ENCODE data around the gene PCDH1.
"Not testable (repeated sequence)": the region's sequence is repeated elsewhere in the genome, so short reads cannot be mapped to it uniquely, and the experiment has no call there.

Gene PCDH1

GRCh38 chr5:141908796-141909195, 30.6 kb upstream of the PCDH1 start:
- no peak for ATAC-seq
- Mint-ChIP-seq H3K9me3 (peaks cover 6% of the 10 kb centered on the region), H3K27me3 (peaks cover 25% of the 10 kb centered on the region), H3K36me3 (no peaks in the 10 kb centered on the region), H3K4me1 (peaks cover 9% of the 10 kb centered on the region), H3K4me3 (no peak overlapping the region), H3K27ac (no peak overlapping the region)

DNA sequence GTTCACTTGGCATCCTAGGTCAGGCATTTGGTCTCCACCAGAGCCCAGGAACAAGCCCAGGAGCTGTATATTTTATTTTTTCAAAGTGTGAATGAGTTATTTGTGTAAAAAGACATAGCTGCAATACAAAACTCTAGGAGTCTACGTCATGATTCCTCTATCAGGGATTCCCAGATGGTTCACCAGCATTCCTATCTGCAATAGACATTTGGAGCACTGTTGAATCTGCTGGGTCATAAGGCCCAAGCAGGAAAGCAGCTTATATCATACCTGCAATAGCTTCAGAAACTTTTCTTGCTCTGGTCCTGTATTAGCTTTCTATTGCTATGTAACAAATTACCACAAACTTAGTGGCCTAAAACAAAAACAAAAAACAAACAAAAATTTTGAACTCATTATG, 28.8 kb upstream of the PCDH1 start:
- Mint-ChIP-seq H3K4me1 (no peaks in the 10 kb centered on the region), H3K4me3 (no peak overlapping the region)

DNA sequence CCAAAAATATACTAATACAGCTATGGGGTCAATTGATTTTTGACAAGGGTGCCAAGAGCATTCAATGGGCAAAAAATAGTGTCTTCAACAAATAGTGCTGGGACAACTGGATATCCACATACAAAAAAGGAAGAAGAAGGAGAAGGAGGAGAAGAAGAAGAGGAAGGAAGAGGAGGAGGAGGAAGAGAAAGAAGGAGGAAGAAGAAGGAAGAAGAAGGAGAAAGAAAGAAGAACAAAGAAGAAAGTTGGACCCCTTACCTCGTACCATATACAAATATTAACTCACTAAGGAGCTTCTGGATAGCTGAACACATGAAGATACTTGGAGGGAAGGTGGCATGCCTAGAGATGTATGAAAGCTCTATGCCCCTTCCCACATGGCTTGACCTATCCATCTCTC, 28.3 kb upstream of the PCDH1 start:
- Mint-ChIP-seq H3K36me3 (no peaks in the 10 kb centered on the region), H3K27ac (no peak overlapping the region), H3K9me3 (peaks cover 6% of the 10 kb centered on the region), H3K27me3 (peaks cover 46% of the 10 kb centered on the region), H3K4me1 (no peaks in the 10 kb centered on the region), H3K4me3 (no peak overlapping the region)
- no peak for ATAC-seq

More for the DNA sequence above, 28.8 kb upstream of the PCDH1 start:
- peaks cover 41% of the 10 kb centered on the region for H3K27me3 Mint-ChIP-seq
- peaks cover 6% of the 10 kb centered on the region for H3K9me3 Mint-ChIP-seq
- ATAC-seq = no peak
- H3K27ac Mint-ChIP-seq = no peak overlapping the region
- no peaks in the 10 kb centered on the region for H3K36me3 Mint-ChIP-seq

DNA sequence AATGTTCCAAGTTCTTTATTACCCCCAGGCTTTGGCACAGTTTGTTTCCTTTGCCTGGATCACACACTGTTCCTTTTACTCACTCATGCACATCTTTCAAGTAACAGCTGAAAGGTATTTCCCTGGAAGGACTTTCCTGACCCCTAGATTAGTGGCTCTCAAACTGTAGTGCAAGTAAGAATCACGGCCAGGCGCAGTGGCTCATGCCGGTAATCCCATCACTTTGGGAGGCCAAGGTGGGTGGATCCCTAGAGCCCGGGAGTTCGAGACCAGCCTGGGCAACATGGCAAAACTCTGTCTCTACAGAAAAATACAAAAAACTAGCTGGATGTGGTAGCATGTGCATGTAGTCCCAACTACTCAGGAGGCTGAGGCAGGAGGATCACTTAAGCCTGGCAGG, 26.3 kb upstream of the PCDH1 start:
- no peak overlapping the region for H3K4me3 Mint-ChIP-seq
- peaks cover 43% of the 10 kb centered on the region for H3K27me3 Mint-ChIP-seq
- no peaks in the 10 kb centered on the region for H3K36me3 Mint-ChIP-seq
- H3K27ac Mint-ChIP-seq = no peak overlapping the region
- peaks cover 6% of the 10 kb centered on the region for H3K9me3 Mint-ChIP-seq
- H3K4me1 Mint-ChIP-seq = no peaks in the 10 kb centered on the region
- ATAC-seq = no peak

DNA sequence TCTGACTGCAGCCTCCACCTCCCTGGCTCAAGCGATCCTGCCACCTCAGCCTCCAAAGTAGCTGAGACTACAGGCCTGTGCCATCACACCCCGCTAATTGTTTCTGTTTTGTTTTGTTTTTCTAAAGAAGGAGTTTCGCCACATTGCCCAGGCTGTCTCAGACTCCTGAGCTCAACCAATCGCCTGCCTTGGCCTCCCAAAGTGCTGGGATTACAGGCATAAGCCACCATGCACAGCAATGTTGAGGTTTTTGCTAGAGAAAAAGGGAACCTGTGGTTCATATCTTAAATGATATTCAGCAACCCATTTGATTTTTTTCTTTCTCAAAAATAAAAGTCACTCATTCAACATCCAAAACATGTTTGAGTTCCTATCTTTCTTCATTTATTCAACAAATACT, 25.1 kb upstream of the PCDH1 start:
- Mint-ChIP-seq H3K4me1 (no peaks in the 10 kb centered on the region), H3K27ac (no peak overlapping the region), H3K36me3 (no peaks in the 10 kb centered on the region), H3K4me3 (no peak overlapping the region), H3K27me3 (peaks cover 43% of the 10 kb centered on the region), H3K9me3 (peaks cover 6% of the 10 kb centered on the region)
- ATAC-seq = no peak

DNA sequence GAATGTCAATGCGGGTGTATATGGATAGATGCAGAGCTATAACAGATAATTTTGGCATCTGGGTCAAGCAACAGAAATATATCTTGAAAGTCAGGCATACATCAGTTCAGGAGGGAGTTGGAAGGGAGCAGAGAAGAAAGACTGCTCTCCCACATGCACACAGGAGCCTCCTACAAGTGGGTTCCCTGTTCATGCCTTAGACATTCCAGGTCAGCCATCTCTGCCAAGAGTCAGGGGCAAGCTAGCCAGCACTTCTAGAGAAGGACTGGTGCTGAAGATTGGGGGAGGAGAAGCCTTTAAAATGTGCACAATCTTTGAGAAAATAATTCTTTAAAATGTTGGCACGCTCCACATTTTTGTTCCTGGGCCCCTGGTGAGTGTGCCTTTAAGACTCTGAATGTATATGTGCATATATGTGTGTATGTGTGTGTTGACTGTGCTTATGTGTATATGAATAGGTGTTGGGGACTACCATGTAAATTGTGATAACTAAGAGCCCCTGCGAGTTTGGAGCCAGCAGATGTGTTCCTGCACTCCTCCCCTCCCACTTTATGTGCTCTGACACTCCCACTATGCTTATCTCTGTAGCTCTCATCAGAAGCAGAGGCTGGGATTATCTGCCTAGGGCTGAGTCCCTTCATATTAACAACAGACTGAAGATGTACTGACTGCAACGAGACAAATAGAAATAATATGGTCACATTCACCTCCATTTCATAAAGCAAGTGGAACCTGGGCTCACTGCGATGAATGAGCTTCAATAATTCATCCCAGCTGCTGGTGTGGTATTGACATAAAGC, 24.0 kb upstream of the PCDH1 start:
- H3K9me3 Mint-ChIP-seq = peaks cover 6% of the 10 kb centered on the region
- no peaks in the 10 kb centered on the region for H3K4me1 Mint-ChIP-seq
- no peak overlapping the region for H3K27ac Mint-ChIP-seq
- H3K4me3 Mint-ChIP-seq = no peak overlapping the region
- no peaks in the 10 kb centered on the region for H3K36me3 Mint-ChIP-seq
- no peak for ATAC-seq
- H3K27me3 Mint-ChIP-seq = peaks cover 43% of the 10 kb centered on the region

DNA sequence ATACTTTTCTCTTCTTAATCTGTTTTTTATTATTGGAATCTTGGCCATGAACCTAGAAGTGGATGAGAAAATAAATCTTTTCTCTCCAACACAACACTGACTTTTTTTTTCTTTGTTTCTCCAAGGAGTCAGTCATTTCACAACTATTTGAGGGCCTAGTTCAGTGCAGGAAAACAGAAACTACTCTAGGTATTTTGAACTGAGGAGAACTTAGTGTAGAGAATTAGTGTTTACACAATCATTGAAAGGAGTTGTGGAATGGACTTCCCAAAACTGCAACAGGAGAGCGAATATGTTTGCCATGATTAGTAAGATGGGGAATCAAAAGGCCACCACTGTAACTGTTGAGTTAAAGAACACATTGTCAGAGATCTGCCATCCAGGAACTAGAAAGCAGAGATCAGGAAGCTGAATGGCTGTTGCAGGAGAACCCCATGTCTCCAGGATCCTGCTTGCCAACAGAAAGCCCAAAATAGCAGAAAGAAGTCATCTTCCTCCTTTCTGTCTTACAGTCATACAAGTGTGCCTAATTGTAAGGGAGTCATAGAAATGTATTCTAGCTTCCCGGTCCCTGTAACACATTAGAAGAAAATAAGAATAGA, 20.3 kb upstream of the PCDH1 start:
- no peaks in the 10 kb centered on the region for H3K9me3 Mint-ChIP-seq
- H3K4me1 Mint-ChIP-seq = no peaks in the 10 kb centered on the region
- H3K27me3 Mint-ChIP-seq = peaks cover 24% of the 10 kb centered on the region
- H3K4me3 Mint-ChIP-seq = no peak overlapping the region
- no peak for ATAC-seq
- H3K27ac Mint-ChIP-seq = no peak overlapping the region
- no peaks in the 10 kb centered on the region for H3K36me3 Mint-ChIP-seq

GRCh38 chr5:141897425-141897824, 19.2 kb upstream of the PCDH1 start:
- Mint-ChIP-seq H3K9me3 (no peaks in the 10 kb centered on the region), H3K36me3 (no peaks in the 10 kb centered on the region), H3K4me1 (no peaks in the 10 kb centered on the region), H3K4me3 (no peak overlapping the region), H3K27ac (no peak overlapping the region), H3K27me3 (peaks cover 15% of the 10 kb centered on the region)
- ATAC-seq = no peak

DNA sequence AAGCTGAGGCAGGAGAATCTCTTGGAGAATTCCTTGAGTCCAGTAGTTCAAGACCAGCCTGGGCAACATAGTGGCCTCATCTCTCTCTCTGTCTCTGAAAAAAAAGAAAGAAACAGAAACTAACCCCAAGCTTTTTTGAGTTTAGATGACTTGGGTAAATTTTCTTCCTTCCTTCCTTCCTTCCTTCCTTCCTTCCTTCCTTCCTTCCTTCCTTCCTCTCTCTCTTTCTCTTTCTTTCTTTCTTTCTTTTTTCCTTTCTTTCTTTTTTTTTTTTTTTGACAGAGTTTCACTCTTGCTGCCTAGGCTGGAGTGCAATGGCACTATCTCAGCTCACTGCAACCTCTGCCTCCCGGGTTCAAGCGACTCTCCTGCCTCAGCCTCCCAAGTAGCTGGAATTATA, 12.2 kb upstream of the PCDH1 start:
- H3K4me3 Mint-ChIP-seq, ATAC-seq, H3K4me1 Mint-ChIP-seq, H3K36me3 Mint-ChIP-seq, H3K27ac Mint-ChIP-seq, H3K9me3 Mint-ChIP-seq: not testable (repeated sequence)
- peaks cover 15% of the 10 kb centered on the region for H3K27me3 Mint-ChIP-seq

GRCh38 chr5:141889282-141889871, 11.2 kb upstream of the PCDH1 start:
- peaks cover 25% of the 10 kb centered on the region for H3K27me3 Mint-ChIP-seq
- no peaks in the 10 kb centered on the region for H3K9me3 Mint-ChIP-seq
- no peak overlapping the region for H3K27ac Mint-ChIP-seq
- no peak overlapping the region for H3K4me3 Mint-ChIP-seq
- ATAC-seq = no peak
- H3K4me1 Mint-ChIP-seq = peaks cover 7% of the 10 kb centered on the region
- H3K36me3 Mint-ChIP-seq = no peaks in the 10 kb centered on the region

GRCh38 chr5:141883892-141884318, 5.7 kb upstream of the PCDH1 start:
- peaks cover 11% of the 10 kb centered on the region for H3K4me1 Mint-ChIP-seq
- peaks cover 70% of the 10 kb centered on the region for H3K27me3 Mint-ChIP-seq
- no peak for ATAC-seq
- no peaks in the 10 kb centered on the region for H3K36me3 Mint-ChIP-seq
- no peak overlapping the region for H3K4me3 Mint-ChIP-seq
- no peaks in the 10 kb centered on the region for H3K9me3 Mint-ChIP-seq
- no peak overlapping the region for H3K27ac Mint-ChIP-seq

- H3K4me3 Mint-ChIP-seq = no peak overlapping the region
- H3K9me3 Mint-ChIP-seq = no peaks in the 10 kb centered on the region
- H3K27ac Mint-ChIP-seq = no peak overlapping the region
- no peaks in the 10 kb centered on the region for H3K36me3 Mint-ChIP-seq
- H3K4me1 Mint-ChIP-seq = peaks cover 15% of the 10 kb centered on the region
- peaks cover 72% of the 10 kb centered on the region for H3K27me3 Mint-ChIP-seq
- no peak for ATAC-seq
Observed at GRCh38 chr5:141883184-141883891, 5.1 kb upstream of the PCDH1 start.

GRCh38 chr5:141882594-141883183, 4.5 kb upstream of the PCDH1 start:
- H3K36me3 Mint-ChIP-seq = no peaks in the 10 kb centered on the region
- H3K27ac Mint-ChIP-seq = no peak overlapping the region
- H3K27me3 Mint-ChIP-seq = peaks cover 77% of the 10 kb centered on the region
- no peaks in the 10 kb centered on the region for H3K9me3 Mint-ChIP-seq
- ATAC-seq = no peak
- H3K4me3 Mint-ChIP-seq = no peak overlapping the region
- peaks cover 18% of the 10 kb centered on the region for H3K4me1 Mint-ChIP-seq

- no peak overlapping the region for H3K27ac Mint-ChIP-seq
- ATAC-seq = no peak
- H3K4me3 Mint-ChIP-seq = no peak overlapping the region
- H3K27me3 Mint-ChIP-seq = peaks cover 85% of the 10 kb centered on the region
- H3K36me3 Mint-ChIP-seq = no peaks in the 10 kb centered on the region
- peaks cover 26% of the 10 kb centered on the region for H3K4me1 Mint-ChIP-seq
- H3K9me3 Mint-ChIP-seq = no peaks in the 10 kb centered on the region
Observed at GRCh38 chr5:141881886-141882285, 3.7 kb upstream of the PCDH1 start.
